Transverse colon (tissue), 4 donors: ENCODE results near the gene STAB2. TPM values are rescaled to one million over a fixed set of nuclear protein-coding genes. Genes with fewer than 3 reads are reported as not detected.

Source experiments
- DNase-seq: peaks from one replicate; pipeline ENCODE4 v3.0.0-alpha.2; 2019
- H3K27ac ChIP-seq, 4 donors: fragments of 200-600 bp; sonication (generic); 2 replicates each; pipeline ENCODE4 v1.5.1; 2016 to 2018; ENCODE audit warnings: inconsistent platforms in 4 of 4
- H3K27me3 ChIP-seq: fragments of 200-600 bp; sonication (generic); 2 replicates; pipeline ENCODE4 v1.5.1; 2017; ENCODE audit warnings: inconsistent platforms
- H3K36me3 ChIP-seq, 4 donors: fragments of 200-600 bp; sonication (generic); 2 replicates each; pipeline ENCODE4 v1.5.1; 2017 to 2019; ENCODE audit warnings: inconsistent platforms in 4 of 4
- H3K4me1 ChIP-seq, 4 donors: fragments of 200-600 bp; sonication (generic); 2 replicates each; pipeline ENCODE4 v1.5.1; 2017 to 2020; ENCODE audit warnings: inconsistent platforms in 4 of 4
- H3K4me3 ChIP-seq, 4 donors: fragments of 200-600 bp; sonication (generic); 1 replicate in 1 of 4; 2 replicates in 3 of 4; pipeline versions ENCODE4 v1.5.1 to v1.6.1; 2017 to 2019; ENCODE audit warnings: inconsistent platforms in 4 of 4
- H3K9me3 ChIP-seq, 2 donors: fragments of 200-600 bp; sonication (generic); 2 replicates each; pipeline ENCODE4 v1.5.1; 2017 to 2019; ENCODE audit warnings: inconsistent platforms in 2 of 2
- CTCF ChIP-seq, 5 experiments: fragments of 200-600 bp in 3 of 5; fragments of 450-650 bp in 2 of 5; sonication (generic) in 3 of 5; IDR thresholded peaks; 1 replicate in 2 of 5; 2 replicates in 3 of 5; pipeline ENCODE4 v1.5.1; 2016 to 2017; ENCODE audit warnings: antibody characterized with exemption in 5 of 5, inconsistent platforms in 3 of 5, mild to moderate bottlenecking in 2 of 5, moderate library complexity in 1 of 5
- EP300 ChIP-seq: sonication (generic); formaldehyde crosslinking; IDR thresholded peaks from one replicate; pipeline ENCODE4 v1.6.1; 2017; ENCODE audit warnings: antibody characterized with exemption, low read depth
- POLR2A ChIP-seq: fragments of 450-650 bp; IDR thresholded peaks from one replicate; pipeline ENCODE4 v1.6.1; 2016; ENCODE audit warnings: antibody characterized with exemption, mild to moderate bottlenecking, moderate library complexity
- POLR2AphosphoS5 ChIP-seq, 3 donors: sonication (generic); formaldehyde crosslinking; IDR thresholded peaks; one replicate each; pipeline ENCODE4 v1.6.1; 2016; ENCODE audit warnings: antibody characterized with exemption in 3 of 3
- WGBS, 2 donors: methylation state at CpG; one replicate each; pipeline ENCODE4 v1.1.5; 2018; ENCODE audit warnings: low coverage in 1 of 2; 5-methylcytosine and 5-hydroxymethylcytosine counted together
- in situ Hi-C, 4 donors: fragments of 200-750 bp; cut with MboI; loops; one replicate each; pipeline versions ENCODE4 v1.15.0 to v1.15.1; 2017; ENCODE audit warnings: low sequenced_read_pairs in 3 of 4, low pct_ligation_motif_present in 1 of 4, low pct_unique_long_range_greater_than_20kb in 1 of 4
- intact Hi-C: fragments of 100-400 bp; cut with DNase I; formaldehyde crosslinking; loops from one replicate; pipeline ENCODE4 v1.15.1; 2023; ENCODE audit warnings: low total_unique reads
- total RNA-seq, 4 donors: library from RNA; depleted of rRNA; stranded (reverse); fragments of >200 nt; gene quantifications; one replicate each; pipeline ENCODE4 v1.1.0, GENCODE V29; 2016

Gene STAB2
- total RNA-seq, 4 donors from 2014 or later: 0.48 to 1.9 (median 1.1) TPM; not detected in 1

- Histone ChIP-seq H3K27ac (no peak overlapping the region), H3K27me3 (no peaks in the 10 kb centered on the region), H3K9me3 (no peaks in the 10 kb centered on the region), H3K36me3 (no peaks in the 10 kb centered on the region), H3K4me1 (no peaks in the 10 kb centered on the region), H3K4me3 (no peak overlapping the region)
- DNase-seq: no peak
- intact Hi-C loops: no loop called here
- TF ChIP-seq CTCF (IDR thresholded peaks at IDR 0.05) (no peak), POLR2AphosphoS5 (IDR thresholded peaks at IDR 0.05) (no peak), POLR2A (no peak), EP300 (no peak)
- in situ Hi-C loops: no loop called here
Observed at GRCh38 chr12:103707446-103707845, 120.4 kb downstream of the STAB2 start.

GRCh38 chr12:103710544-103710943 is 123.5 kb downstream of the STAB2 start:
- no peak for TF ChIP-seq POLR2AphosphoS5 (IDR thresholded peaks at IDR 0.05)
- TF ChIP-seq CTCF (IDR thresholded peaks at IDR 0.05): no peak
- no peak for TF ChIP-seq EP300
- no peak for TF ChIP-seq POLR2A
- no peak for DNase-seq
- intact Hi-C loops (no loop called here), in situ Hi-C loops (no loop called here)
- H3K27ac ChIP-seq: no peak overlapping the region
- WGBS, 2 donors: 88 to 92% methylated on average over 1 of the region's 1 CpG
- H3K9me3 ChIP-seq: no peaks in the 10 kb centered on the region
- H3K36me3 ChIP-seq: no peaks in the 10 kb centered on the region
- H3K4me3 ChIP-seq: no peak overlapping the region
- H3K4me1 ChIP-seq: no peaks in the 10 kb centered on the region
- no peaks in the 10 kb centered on the region for H3K27me3 ChIP-seq

GRCh38 chr12:103712216-103712615 is 125.1 kb downstream of the STAB2 start:
- DNase-seq: no peak
- no peak for TF ChIP-seq CTCF (IDR thresholded peaks at IDR 0.05)
- no peak for TF ChIP-seq EP300
- no peak for TF ChIP-seq POLR2A
- no peak for TF ChIP-seq POLR2AphosphoS5 (IDR thresholded peaks at IDR 0.05)
- Histone ChIP-seq H3K4me1 (no peaks in the 10 kb centered on the region), H3K36me3 (no peaks in the 10 kb centered on the region), H3K9me3 (no peaks in the 10 kb centered on the region), H3K27me3 (no peaks in the 10 kb centered on the region), H3K27ac (no peak overlapping the region), H3K4me3 (no peak overlapping the region)
- intact Hi-C loops: no loop called here
- 80 to 81% methylated on average over 1 to 2 of the region's 2 CpGs for WGBS, 2 donors
- in situ Hi-C loops: no loop called here

GRCh38 chr12:103715494-103715893 is 128.4 kb downstream of the STAB2 start:
- Histone ChIP-seq H3K4me3 (no peak overlapping the region), H3K27ac (no peak overlapping the region), H3K9me3 (no peaks in the 10 kb centered on the region), H3K4me1 (no peaks in the 10 kb centered on the region), H3K27me3 (no peaks in the 10 kb centered on the region), H3K36me3 (no peaks in the 10 kb centered on the region)
- TF ChIP-seq POLR2A (no peak), POLR2AphosphoS5 (IDR thresholded peaks at IDR 0.05) (no peak)
- intact Hi-C loops: no loop called here
- in situ Hi-C loops: no loop called here
- no peak for DNase-seq
- WGBS, 2 donors: 90% methylated on average over 4 of the region's 4 CpGs; no CpG with 5 or more reads in 1 of the 2 donors

GRCh38 chr12:103716517-103717196 is 129.6 kb downstream of the STAB2 start:
- TF ChIP-seq POLR2A (no peak), EP300 (no peak), POLR2AphosphoS5 (IDR thresholded peaks at IDR 0.05) (no peak), CTCF (IDR thresholded peaks at IDR 0.05) (no peak)
- Histone ChIP-seq H3K9me3 (no peaks in the 10 kb centered on the region), H3K4me3 (no peak overlapping the region), H3K36me3 (no peaks in the 10 kb centered on the region), H3K27ac (no peak overlapping the region), H3K27me3 (no peaks in the 10 kb centered on the region), H3K4me1 (no peaks in the 10 kb centered on the region)
- 80 to 87% methylated on average over 6 to 8 of the region's 8 CpGs for WGBS, 2 donors
- no peak for DNase-seq
- in situ Hi-C loops: no loop called here
- intact Hi-C loops: no loop called here
